GM18858 (cell line): ENCODE measurements around the gene HMSD.
"Not testable (repeated sequence)": the region's sequence is repeated elsewhere in the genome, so short reads cannot be mapped to it uniquely, and the experiment has no call there.

Source experiments
- ATAC-seq: cut with Tn5 transposase; IDR thresholded peaks from one replicate; pipeline ENCODE4 v1.9.1; 2021; ENCODE audit not compliant: unreplicated experiment

Gene HMSD

DNA sequence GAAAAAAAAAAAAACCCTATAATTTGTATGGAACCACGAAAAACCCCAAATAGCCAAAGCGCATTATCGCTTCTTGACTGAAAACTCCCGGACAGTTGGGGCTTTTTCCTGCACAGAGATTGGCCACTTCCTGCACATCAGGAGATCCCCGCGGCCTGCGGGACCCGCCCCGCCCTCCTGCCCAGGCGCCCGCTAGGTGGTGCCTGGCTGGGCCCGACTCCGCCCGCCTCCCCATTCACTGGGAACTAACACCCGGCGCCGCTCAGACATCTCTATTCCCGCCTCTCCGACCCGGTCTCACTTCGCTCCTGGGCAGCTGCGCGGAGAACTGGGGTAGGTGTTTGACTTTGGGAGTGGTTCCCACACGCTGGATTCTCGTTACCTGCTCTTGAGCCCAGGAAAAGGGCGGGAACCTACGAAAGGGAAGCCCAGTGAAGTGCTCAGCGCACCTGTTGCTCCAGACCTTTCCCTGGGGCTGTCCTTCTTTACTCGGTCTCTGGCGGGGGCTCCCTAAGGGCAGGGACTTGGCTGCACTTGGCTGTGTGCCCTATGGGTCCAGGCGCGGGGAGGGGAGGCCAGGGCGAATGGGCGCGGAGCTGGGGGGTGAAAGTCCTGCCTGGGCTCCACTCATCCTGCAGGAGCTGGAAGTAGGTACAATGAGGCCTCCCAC is at the start of gene HMSD:
TSS of gene HMSD (plus strand) at position 234 of the 670 bp plus-strand sequence. CDS start 4,155 bp downstream, outside the sequence.
- peak; percentile 78 for ATAC-seq

- ATAC-seq, result no peak
Measured at GRCh38 chr18:63903851-63904570, 45.1 kb upstream of the HMSD start.

- no peak for ATAC-seq
Measured at GRCh38 chr18:63904694-63905093, 44.4 kb upstream of the HMSD start.

DNA sequence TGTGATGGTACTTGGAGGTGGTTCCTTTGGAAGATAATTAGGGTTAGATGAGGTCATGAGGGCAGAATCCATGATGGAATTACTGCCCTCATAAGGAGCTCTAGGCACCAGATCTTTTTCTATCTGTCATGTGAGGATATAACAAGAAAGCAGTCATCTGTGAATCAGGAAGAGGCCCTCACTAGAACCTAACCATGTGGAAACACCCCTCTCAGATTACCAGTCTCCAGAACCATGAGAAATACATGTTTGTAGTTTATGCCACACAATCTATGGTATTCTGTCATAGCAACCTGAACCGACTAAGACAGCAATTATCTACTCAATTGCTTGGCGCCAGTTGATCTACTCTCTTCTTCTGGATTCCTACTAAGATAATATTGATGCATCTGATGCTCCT is 43.7 kb upstream of the HMSD start:
- no peak for ATAC-seq

DNA sequence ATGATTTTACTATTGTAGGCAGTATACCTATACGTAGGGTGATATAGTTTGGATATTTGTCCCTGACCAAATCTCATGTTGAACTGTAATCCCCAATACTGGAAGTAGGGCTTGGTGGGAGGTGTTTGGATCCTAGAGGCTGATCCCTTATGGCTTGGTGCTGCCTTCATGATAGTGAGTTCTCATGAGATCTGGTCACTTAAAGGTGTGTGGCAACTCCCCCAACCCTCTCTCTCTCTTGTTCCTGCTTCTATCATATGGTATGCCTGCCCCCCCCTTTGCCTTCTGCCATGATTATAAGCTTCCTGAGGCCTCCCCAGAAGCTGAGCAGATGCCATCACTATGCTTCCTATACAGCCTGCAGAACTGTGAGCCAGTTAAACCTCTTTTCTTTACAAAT is 43.0 kb upstream of the HMSD start:
- ATAC-seq, result no peak

DNA sequence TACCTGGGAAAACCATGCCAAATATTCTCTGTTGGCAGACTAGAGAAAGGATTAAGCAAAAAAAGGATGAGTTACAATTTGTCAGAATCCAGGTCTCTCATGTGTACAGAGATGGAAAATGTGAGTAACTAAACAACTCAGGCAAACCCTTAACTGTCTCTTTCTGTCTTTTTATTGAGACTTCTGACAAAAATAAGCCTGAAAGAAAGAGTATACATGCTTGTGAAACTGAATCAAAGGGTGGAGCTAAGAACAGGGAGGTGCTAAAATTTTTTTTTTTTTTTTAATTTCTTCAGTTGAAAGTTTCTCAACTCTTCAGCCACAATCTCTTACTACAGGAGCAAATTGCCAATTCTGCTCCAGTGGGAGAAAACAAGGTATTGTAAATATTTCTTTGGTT is 41.4 kb upstream of the HMSD start, which contains the start of gene SERPINB10:
TSS of gene SERPINB10 (plus strand) at position 295 of the 400 bp plus-strand sequence. CDS start 7,553 bp downstream, outside the sequence.
- ATAC-seq, result peak; percentile 68

- ATAC-seq, result no peak
Measured at GRCh38 chr18:63908858-63909257, 40.2 kb upstream of the HMSD start.

- peak; percentile 57 for ATAC-seq
Measured at GRCh38 chr18:63909870-63910269, 39.2 kb upstream of the HMSD start.

DNA sequence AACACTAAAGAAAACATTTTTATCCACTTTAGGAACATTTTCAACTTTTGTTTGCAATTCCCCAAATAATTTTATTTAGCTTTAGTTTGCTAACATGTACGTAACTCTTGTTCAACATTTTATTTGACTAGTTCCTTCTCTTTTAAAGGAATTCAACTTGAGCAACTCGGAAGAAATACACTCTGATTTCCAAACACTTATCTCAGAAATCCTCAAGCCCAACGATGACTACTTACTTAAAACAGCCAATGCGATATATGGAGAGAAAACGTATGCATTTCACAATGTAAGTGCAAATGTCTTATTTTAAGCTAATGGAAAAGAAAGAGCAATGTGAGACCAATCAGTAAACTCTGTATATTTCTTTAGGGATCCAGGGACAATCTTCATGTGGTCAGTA is 31.3 kb upstream of the HMSD start:
- ATAC-seq, result no peak

- ATAC-seq, result no peak
Measured at GRCh38 chr18:63922049-63922448, 27.1 kb upstream of the HMSD start.

- ATAC-seq, result no peak
Measured at GRCh38 chr18:63924551-63924950, 24.6 kb upstream of the HMSD start.

GRCh38 chr18:63928331-63928730 is 20.8 kb upstream of the HMSD start:
- ATAC-seq, result no peak

GRCh38 chr18:63929369-63929768 is 19.7 kb upstream of the HMSD start:
- ATAC-seq, result not testable (repeated sequence)

- ATAC-seq, result no peak
Measured at GRCh38 chr18:63930773-63931354, 18.2 kb upstream of the HMSD start.

- peak; percentile 92 for ATAC-seq
Measured at GRCh38 chr18:63936156-63936931, 12.8 kb upstream of the HMSD start.

GRCh38 chr18:63936932-63937393 is 12.1 kb upstream of the HMSD start:
- ATAC-seq, result peak; percentile 22

DNA sequence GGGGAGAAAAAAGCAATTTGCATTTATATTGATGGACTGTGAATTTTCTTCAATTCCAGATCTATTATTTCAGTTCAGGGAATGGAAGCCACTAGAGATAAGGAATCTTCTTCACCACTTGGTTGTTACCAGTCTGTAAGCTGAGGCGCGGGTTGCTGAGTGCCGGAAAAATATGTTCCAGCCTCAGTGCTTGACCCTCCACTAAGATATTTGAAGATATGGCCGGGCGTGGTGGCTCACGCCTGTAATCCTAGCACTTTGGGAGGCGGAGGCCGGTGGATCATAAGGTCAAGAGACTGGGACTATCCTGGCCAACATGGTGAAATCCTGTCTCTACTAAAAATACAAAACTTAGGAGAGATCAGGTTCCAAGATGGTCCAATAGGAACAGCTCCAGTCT is 9.1 kb upstream of the HMSD start:
- ATAC-seq, result no peak

- not testable (repeated sequence) for ATAC-seq
Measured at GRCh38 chr18:63940543-63941050, 8.5 kb upstream of the HMSD start.

DNA sequence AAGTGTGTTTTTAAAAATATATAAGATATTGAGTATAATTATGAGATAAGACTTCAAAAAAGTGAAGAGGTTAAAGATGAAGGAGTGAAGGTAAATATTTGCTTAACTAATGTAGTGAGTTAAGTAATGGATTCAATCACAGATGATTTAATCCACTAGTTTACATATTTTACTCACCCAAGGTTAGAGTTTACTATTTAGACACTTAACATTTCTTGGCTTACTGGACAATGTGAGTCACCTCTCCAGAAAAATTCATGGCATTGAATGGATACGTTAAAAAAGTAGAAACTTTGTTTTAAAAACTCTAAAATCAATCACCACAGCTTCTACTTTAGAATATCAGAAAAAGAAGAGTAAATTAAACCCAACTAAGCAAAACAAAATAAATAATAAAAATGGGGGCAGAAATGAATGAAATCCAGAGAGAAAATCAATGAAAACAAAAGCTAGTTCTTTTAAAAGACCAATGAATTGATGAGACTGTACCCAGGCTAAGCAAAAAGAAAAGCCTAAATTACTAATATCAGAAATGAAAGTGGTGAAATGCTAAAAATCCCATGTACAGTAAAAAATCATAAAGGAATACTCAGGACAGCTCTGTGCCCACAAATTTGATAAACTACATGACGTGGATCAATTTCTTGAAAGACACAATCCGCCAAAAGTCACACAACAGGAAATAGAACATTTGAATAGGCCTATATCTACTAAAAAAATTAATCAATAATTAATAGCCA is 1.9 kb upstream of the HMSD start:
- ATAC-seq, result no peak

DNA sequence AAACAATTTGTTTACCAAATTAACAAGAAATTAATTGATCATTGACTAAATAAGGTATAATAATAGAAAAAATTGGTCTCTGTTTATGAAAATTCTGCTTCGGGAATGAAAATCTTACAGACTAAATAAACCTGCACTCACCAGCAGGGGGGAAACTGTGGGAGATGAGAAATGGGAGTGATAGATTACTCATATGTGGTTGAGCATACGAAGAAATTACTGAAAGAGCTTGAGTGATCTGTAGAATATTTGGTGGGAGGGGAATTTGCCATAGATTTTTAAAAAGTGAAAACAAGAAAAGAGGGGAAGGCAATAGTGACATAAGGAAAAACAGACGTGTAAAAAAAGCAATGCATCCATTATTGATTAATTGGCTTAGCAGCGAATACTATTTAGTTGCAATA is 2.2 kb downstream of the HMSD start:
- peak; percentile 60 for ATAC-seq
